Measurements from ENCODE around the gene CYP26A1.

Gene CYP26A1

GRCh38 chr10:93064874-93065660, 8.6 kb upstream of the CYP26A1 start:
- DNase-seq (ENCODE audit: low spot score) = no peak

- no peak for DNase-seq (ENCODE audit: low spot score)
Observed at GRCh38 chr10:93065675-93066543, 7.8 kb upstream of the CYP26A1 start.

- DNase-seq (ENCODE audit: low spot score) = no peak
Observed at GRCh38 chr10:93066544-93066913, 7.2 kb upstream of the CYP26A1 start.

- DNase-seq (ENCODE audit: low spot score) = no peak
Observed at GRCh38 chr10:93067443-93068365, 6.0 kb upstream of the CYP26A1 start.

- DNase-seq (ENCODE audit: low spot score) = no peak
Observed at GRCh38 chr10:93068411-93069244, 5.1 kb upstream of the CYP26A1 start.

GRCh38 chr10:93069245-93069561, 4.5 kb upstream of the CYP26A1 start:
- no peak for DNase-seq (ENCODE audit: low spot score)

- DNase-seq (ENCODE audit: low spot score) = no peak
Observed at GRCh38 chr10:93070378-93071176, 3.1 kb upstream of the CYP26A1 start.

GRCh38 chr10:93071177-93071472, 2.6 kb upstream of the CYP26A1 start:
- DNase-seq (ENCODE audit: low spot score) = no peak

GRCh38 chr10:93071674-93072224, 1.9 kb upstream of the CYP26A1 start:
- DNase-seq (ENCODE audit: low spot score) = no peak

GRCh38 chr10:93072225-93072712, 1.4 kb upstream of the CYP26A1 start:
- no peak for DNase-seq (ENCODE audit: low spot score)

GRCh38 chr10:93072713-93073538, 767 bp upstream of the CYP26A1 start:
- no peak for DNase-seq (ENCODE audit: low spot score)

- no peak for DNase-seq (ENCODE audit: low spot score)
Observed at GRCh38 chr10:93074147-93074596, 479 bp downstream of the CYP26A1 start.

- DNase-seq (ENCODE audit: low spot score) = no peak
Observed at GRCh38 chr10:93074597-93075368, 1.1 kb downstream of the CYP26A1 start.

GRCh38 chr10:93075369-93076221, 1.9 kb downstream of the CYP26A1 start:
- DNase-seq (ENCODE audit: low spot score) = no peak

GRCh38 chr10:93076871-93077270, 3.2 kb downstream of the CYP26A1 start:
- DNase-seq (ENCODE audit: low spot score) = no peak

- DNase-seq (ENCODE audit: low spot score) = no peak
Observed at GRCh38 chr10:93077860-93078337, 4.2 kb downstream of the CYP26A1 start.

- DNase-seq (ENCODE audit: low spot score) = no peak
Observed at GRCh38 chr10:93079663-93080349, 6.1 kb downstream of the CYP26A1 start.

Data from AG08396 (cell line).